MCF 10A (cell line): ENCODE results near the gene KLK12. TPM values are rescaled to one million over a fixed set of nuclear protein-coding genes. Genes with fewer than 3 reads are reported as not detected.

Experiments
- BruUV-seq: library from RNA; stranded (reverse); fragments of 400-500 nt; replicated peaks from 2 replicates; lab custom pipeline; 2021; lab: Mats Ljungman, UMichigan
- CTCF ChIA-PET: fragments of 300-600 bp; sonication (Branson Sonifier 250); formaldehyde crosslinking; extraction: SDS; loops from one replicate; lab custom pipeline; 2021; ENCODE audit warnings: antibody characterized with exemption, inconsistent platforms; lab: Yijun Ruan, JAX
- POLR2A ChIA-PET: fragments of 300-600, 350-650 bp; sonication (Branson Sonifier 250); formaldehyde crosslinking; extraction: SDS; loops from one replicate; lab custom pipeline; 2020; ENCODE audit warnings: antibody characterized with exemption, inconsistent platforms; lab: Yijun Ruan, JAX
- DNase-seq: peaks from one replicate; pipeline ENCODE4 v3.0.0-alpha.2; 2018; ENCODE audit not compliant: unreplicated experiment
- H3K27ac Mint-ChIP-seq: one replicate; pipeline ENCODE4 v1.8.0; 2022; ENCODE audit warnings: mild to moderate bottlenecking, low read depth, mixed read lengths; ENCODE audit not compliant: unreplicated experiment
- H3K27me3 Mint-ChIP-seq: one replicate; pipeline ENCODE4 v1.8.0; 2022; ENCODE audit warnings: mixed read lengths; ENCODE audit not compliant: insufficient read depth, unreplicated experiment
- H3K36me3 Mint-ChIP-seq: one replicate; pipeline ENCODE4 v1.8.0; 2022; ENCODE audit warnings: mild to moderate bottlenecking, moderate library complexity, mixed read lengths; ENCODE audit not compliant: insufficient read depth, unreplicated experiment
- H3K4me1 Mint-ChIP-seq: one replicate; pipeline ENCODE4 v1.8.0; 2022; ENCODE audit warnings: mixed read lengths; ENCODE audit not compliant: insufficient read depth, unreplicated experiment
- H3K4me3 Mint-ChIP-seq: one replicate; pipeline ENCODE4 v1.8.0; 2022; ENCODE audit warnings: mild to moderate bottlenecking, moderate library complexity, mixed read lengths; ENCODE audit not compliant: unreplicated experiment
- H3K9me3 Mint-ChIP-seq: one replicate; pipeline ENCODE4 v1.8.0; 2022; ENCODE audit warnings: mixed read lengths; ENCODE audit not compliant: unreplicated experiment
- intact Hi-C: fragments of 100-400 bp; cut with micrococcal nuclease; formaldehyde crosslinking; loops from 2 replicates; pipeline ENCODE4 v1.14.1; 2022
- total RNA-seq: library from RNA; stranded (reverse); gene quantifications from 2 replicates; pipeline ENCODE4 v1.2.3, GENCODE V29; 2022
- TF ChIP-seq, protein P1 (sequence below): fragments of 200-600 bp; IDR thresholded peaks from one replicate; pipeline ENCODE4 v1.8.0; 2022; ENCODE audit warnings: antibody characterized with exemption, mild to moderate bottlenecking; ENCODE audit not compliant: unreplicated experiment

The KLK12 gene
- total RNA-seq, 1 experiment from 2014 or later = not detected

DNA sequence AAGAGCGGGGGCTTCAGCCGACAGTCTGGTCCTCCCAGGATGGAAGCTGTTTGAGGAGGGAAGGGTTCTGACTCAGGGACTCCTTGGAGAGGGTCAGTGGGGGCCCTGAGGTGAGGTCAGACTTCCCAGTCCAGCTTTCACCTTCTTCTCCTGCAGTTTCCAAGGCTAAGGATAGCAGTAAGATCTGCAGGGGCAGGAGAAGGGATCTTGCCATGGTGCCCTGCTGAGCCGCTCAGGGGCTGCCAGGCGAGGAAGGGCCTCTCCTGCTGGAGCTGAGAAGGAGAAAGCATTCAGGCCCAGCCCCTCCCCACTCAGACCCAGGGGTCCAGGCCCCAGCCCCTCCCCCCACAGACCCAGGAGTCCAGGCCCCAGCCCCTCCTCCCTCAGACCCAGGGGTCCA is 52.6 kb downstream of the KLK12 start:
- no peaks in the 10 kb centered on the region for H3K9me3 Mint-ChIP-seq
- no peak overlapping the region for H3K27ac Mint-ChIP-seq
- CTCF ChIA-PET = interaction anchor here (1.0 kb wide), 1 partner anchor 39 kb away, joined by 3 read pairs; no protein-coding TSS in a partner anchor
- intact Hi-C loops = no loop called here
- H3K36me3 Mint-ChIP-seq = no peaks in the 10 kb centered on the region
- TF ChIP-seq, protein P1, sequence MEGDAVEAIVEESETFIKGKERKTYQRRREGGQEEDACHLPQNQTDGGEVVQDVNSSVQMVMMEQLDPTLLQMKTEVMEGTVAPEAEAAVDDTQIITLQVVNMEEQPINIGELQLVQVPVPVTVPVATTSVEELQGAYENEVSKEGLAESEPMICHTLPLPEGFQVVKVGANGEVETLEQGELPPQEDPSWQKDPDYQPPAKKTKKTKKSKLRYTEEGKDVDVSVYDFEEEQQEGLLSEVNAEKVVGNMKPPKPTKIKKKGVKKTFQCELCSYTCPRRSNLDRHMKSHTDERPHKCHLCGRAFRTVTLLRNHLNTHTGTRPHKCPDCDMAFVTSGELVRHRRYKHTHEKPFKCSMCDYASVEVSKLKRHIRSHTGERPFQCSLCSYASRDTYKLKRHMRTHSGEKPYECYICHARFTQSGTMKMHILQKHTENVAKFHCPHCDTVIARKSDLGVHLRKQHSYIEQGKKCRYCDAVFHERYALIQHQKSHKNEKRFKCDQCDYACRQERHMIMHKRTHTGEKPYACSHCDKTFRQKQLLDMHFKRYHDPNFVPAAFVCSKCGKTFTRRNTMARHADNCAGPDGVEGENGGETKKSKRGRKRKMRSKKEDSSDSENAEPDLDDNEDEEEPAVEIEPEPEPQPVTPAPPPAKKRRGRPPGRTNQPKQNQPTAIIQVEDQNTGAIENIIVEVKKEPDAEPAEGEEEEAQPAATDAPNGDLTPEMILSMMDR = no peak
- peaks cover 18% of the 10 kb centered on the region for H3K27me3 Mint-ChIP-seq
- POLR2A ChIA-PET = no interaction called here
- H3K4me3 Mint-ChIP-seq = no peak overlapping the region
- DNase-seq = no peak
- peaks cover 6% of the 10 kb centered on the region for H3K4me1 Mint-ChIP-seq
- BruUV-seq = no TSS peak

DNA sequence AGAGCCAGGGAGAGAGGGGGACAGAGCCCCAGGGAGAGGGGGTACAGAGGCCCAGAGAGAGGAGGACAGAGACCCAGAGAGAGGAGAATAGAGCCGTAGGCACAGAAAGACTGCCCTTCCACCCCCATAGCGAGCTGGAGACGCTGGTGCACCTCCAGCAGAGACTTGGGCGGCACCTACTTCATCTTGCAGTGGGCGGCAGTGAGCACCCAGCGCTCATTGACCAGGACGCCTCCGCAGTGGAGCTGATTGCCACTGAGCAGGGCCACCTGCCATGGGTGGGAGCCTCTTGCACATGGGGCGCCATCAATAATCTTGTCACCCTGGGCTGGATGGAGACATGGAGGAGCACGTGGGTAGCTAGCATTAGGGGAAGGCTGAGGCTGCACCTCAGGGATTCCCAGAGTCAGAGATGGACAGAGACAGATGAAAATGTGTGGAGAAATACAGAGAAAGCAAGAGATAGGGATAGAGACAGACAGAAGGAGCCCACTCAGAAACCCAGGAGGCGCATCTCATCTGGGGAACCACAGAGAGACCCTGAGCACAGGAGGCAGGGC is 53.1 kb downstream of the KLK12 start:
- no TSS peak for BruUV-seq
- H3K27ac Mint-ChIP-seq = no peak overlapping the region
- peaks cover 18% of the 10 kb centered on the region for H3K27me3 Mint-ChIP-seq
- H3K9me3 Mint-ChIP-seq = no peaks in the 10 kb centered on the region
- TF ChIP-seq, protein P1 = no peak
- intact Hi-C loops = no loop called here
- peaks cover 6% of the 10 kb centered on the region for H3K4me1 Mint-ChIP-seq
- H3K36me3 Mint-ChIP-seq = no peaks in the 10 kb centered on the region
- no peak for DNase-seq
- no peak overlapping the region for H3K4me3 Mint-ChIP-seq
- ChIA-PET POLR2A (no interaction called here), CTCF (interaction anchor here (1.0 kb wide), 1 partner anchor 40 kb away, joined by 3 read pairs; no protein-coding TSS in a partner anchor)

DNA sequence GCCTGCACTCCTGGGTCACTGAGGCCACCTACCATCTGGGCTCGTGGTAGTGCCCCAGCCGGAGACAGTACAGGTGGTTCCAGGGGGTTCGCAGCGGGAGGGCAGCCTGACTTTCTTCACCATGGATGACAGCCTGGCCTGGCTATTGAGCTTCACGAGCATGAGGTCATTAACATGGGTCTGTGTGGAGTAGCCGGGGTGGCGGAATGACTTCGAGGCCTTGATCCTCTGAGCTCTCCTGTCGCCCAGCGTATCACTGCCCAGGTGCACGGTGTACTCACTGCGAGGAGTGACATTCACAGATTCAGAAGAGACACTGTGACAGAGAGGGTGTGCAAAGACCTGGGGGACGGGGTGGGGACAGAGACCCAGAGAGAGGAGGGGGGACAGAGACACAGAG is 54.6 kb downstream of the KLK12 start:
- BruUV-seq = no TSS peak
- Mint-ChIP-seq H3K27me3 (peaks cover 18% of the 10 kb centered on the region), H3K27ac (no peak overlapping the region), H3K4me1 (peaks cover 6% of the 10 kb centered on the region), H3K4me3 (no peak overlapping the region), H3K9me3 (no peaks in the 10 kb centered on the region), H3K36me3 (no peaks in the 10 kb centered on the region)
- ChIA-PET POLR2A (interaction anchor here (0.9 kb wide), 1 partner anchor 21 kb away, joined by 4 read pairs; the partner anchor contains the start of gene KLK8), CTCF (interaction anchor here (0.6 to 1.2 kb wide), 2 partner anchors 8 to 11 kb away, joined by 4 to 7 read pairs; no protein-coding TSS in a partner anchor)
- TF ChIP-seq, protein P1 = no peak
- intact Hi-C loops = no loop called here
- no peak for DNase-seq

DNA sequence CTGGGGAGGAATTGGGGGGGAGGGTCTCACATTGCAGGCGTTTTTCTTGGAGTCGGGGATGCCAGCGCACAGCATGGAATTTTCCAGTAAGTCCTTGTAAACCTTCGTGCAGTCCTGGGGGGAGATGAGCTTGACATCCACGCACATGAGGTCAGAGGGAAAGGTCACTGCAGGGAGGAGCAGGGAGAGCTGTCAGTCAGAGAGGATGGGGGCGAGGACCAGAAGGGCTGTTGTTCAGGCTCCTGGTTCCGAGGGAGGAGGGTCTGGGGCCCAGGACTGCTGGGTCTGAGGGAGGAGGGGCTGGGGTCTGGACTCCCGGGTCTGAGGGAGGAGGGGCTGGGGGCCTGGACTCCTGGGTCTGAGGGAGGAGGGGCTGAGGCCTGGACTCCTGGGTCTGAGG is 55.0 kb downstream of the KLK12 start:
- DNase-seq = no peak
- Mint-ChIP-seq H3K27me3 (peaks cover 18% of the 10 kb centered on the region), H3K4me3 (no peak overlapping the region), H3K4me1 (peaks cover 6% of the 10 kb centered on the region), H3K27ac (no peak overlapping the region), H3K36me3 (no peaks in the 10 kb centered on the region), H3K9me3 (no peaks in the 10 kb centered on the region)
- ChIA-PET POLR2A (interaction anchor here (0.9 kb wide), 1 partner anchor 21 kb away, joined by 4 read pairs; the partner anchor contains the start of gene KLK8), CTCF (interaction anchor here (1.2 kb wide), 1 partner anchor 8 kb away, joined by 7 read pairs; no protein-coding TSS in a partner anchor)
- TF ChIP-seq, protein P1 = no peak
- no TSS peak for BruUV-seq
- intact Hi-C loops = no loop called here

Other genes with a start within 250 kb of the KLK12 start
- not detected in 2 replicates for gene ACP4, start 244.6 kb downstream of the KLK12 start, total RNA-seq
- 0.84 and 0.88 TPM in 2 replicates for gene KLK1, start 211.2 kb downstream of the KLK12 start, total RNA-seq
- not detected in 2 replicates for gene KLK15, start 201.4 kb downstream of the KLK12 start, total RNA-seq
- gene KLK3, start 180.1 kb downstream of the KLK12 start, total RNA-seq = not detected in 2 replicates
- gene KLK2, start 161.6 kb downstream of the KLK12 start, total RNA-seq = not detected in 2 replicates
- gene KLK4, start 123.6 kb downstream of the KLK12 start, total RNA-seq = not detected in 2 replicates
- gene KLK5, start 82.0 kb downstream of the KLK12 start, total RNA-seq = 0.19 TPM in 1 of 2 replicates, not detected in the other
- gene KLK6, start 65.4 kb downstream of the KLK12 start, total RNA-seq = not detected in 2 replicates
- gene KLK7, start 51.1 kb downstream of the KLK12 start, total RNA-seq = not detected in 2 replicates
- gene KLK8, start 33.4 kb downstream of the KLK12 start, total RNA-seq = not detected in 2 replicates
- not detected in 2 replicates for gene KLK10, start 15.3 kb downstream of the KLK12 start, total RNA-seq
- not detected in 2 replicates for gene KLK11, start 8.4 kb downstream of the KLK12 start, total RNA-seq
- not detected in 2 replicates for gene KLK13, start 30.1 kb upstream of the KLK12 start, total RNA-seq
- gene KLK14, start 47.9 kb upstream of the KLK12 start, total RNA-seq = 0.30 TPM in 1 of 2 replicates, not detected in the other
- gene CTU1, start 73.4 kb upstream of the KLK12 start, total RNA-seq = 9.9 and 12.7 TPM in 2 replicates
- gene SIGLEC9, start 89.9 kb upstream of the KLK12 start, total RNA-seq = not detected in 2 replicates
- gene SIGLEC7, start 107.3 kb upstream of the KLK12 start, total RNA-seq = not detected in 2 replicates
- gene CD33, start 190.1 kb upstream of the KLK12 start, total RNA-seq = 0.33 TPM in 1 of 2 replicates, not detected in the other
- gene SIGLECL1, start 216.1 kb upstream of the KLK12 start, total RNA-seq = not detected in 2 replicates